Skeletal muscle satellite cell (primary cell): ENCODE data around the gene KRT8.

Experiments
- H3K27me3 ChIP-seq: 2 replicates; pipeline ENCODE4 v1.7.0; 2013; ENCODE audit warnings: low read length; ENCODE audit not compliant: control insufficient read depth, insufficient read depth
- H3K36me3 ChIP-seq: 2 replicates; pipeline ENCODE4 v1.7.0; 2013; ENCODE audit warnings: mild to moderate bottlenecking, control low read depth, low read length; ENCODE audit not compliant: insufficient read depth
- H3K4me1 ChIP-seq: 2 replicates; pipeline ENCODE4 v1.7.0; 2013; ENCODE audit warnings: low read length; ENCODE audit not compliant: control insufficient read depth, insufficient read depth
- H3K4me2 ChIP-seq: 2 replicates; pipeline ENCODE4 v1.7.0; 2013; ENCODE audit warnings: mild to moderate bottlenecking, low read length
- H3K4me3 ChIP-seq: 2 replicates; pipeline ENCODE4 v1.7.0; 2013; ENCODE audit warnings: low read length
- H3K9ac ChIP-seq: 2 replicates; pipeline ENCODE4 v1.7.0; 2013; ENCODE audit warnings: mild to moderate bottlenecking, low read depth, low read length, moderate library complexity
- H3K9me3 ChIP-seq: replicated peaks from 2 replicates; pipeline ENCODE4 v1.7.0; 2013; ENCODE audit warnings: mild to moderate bottlenecking, control low read depth, low read length

The KRT8 gene

DNA sequence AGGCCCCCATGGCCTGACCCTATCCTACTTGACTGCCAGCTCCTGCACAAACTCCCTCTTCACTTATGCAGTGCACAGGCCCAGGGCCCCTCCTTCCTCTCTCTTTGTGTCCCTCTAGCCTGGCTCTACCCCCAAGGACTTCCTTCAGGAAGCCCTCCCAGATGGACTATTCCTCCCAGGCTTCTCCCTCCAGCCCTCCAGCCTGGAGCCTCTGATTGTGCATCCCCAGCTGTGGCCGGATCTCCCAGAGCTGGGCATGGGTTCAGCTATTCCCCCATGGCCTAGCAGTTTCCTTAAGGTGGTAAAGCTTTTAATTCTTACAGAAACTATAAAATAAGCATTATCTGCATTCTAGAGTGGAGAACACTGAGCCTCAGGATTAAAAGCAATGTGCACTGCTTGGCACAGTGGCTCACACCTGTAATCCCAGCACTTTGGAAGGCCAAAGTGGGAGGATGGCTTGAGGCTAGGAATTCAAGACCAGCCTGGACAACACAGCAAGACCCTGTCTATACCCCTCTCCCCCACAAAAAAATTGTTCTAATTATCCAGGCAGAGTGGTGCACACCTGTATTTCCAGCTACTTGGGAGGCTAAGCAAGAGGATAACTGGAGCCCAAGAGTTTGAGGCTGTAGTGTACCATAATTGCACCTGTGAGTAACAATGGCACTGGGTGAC, 16.8 kb upstream of the KRT8 start:
- Histone ChIP-seq H3K36me3 (no peaks in the 10 kb centered on the region), H3K9me3 (no peaks in the 10 kb centered on the region), H3K4me1 (no peaks in the 10 kb centered on the region), H3K4me3 (no peak overlapping the region), H3K9ac (no peak overlapping the region), H3K27me3 (peaks cover 38% of the 10 kb centered on the region), H3K4me2 (no peak overlapping the region)

DNA sequence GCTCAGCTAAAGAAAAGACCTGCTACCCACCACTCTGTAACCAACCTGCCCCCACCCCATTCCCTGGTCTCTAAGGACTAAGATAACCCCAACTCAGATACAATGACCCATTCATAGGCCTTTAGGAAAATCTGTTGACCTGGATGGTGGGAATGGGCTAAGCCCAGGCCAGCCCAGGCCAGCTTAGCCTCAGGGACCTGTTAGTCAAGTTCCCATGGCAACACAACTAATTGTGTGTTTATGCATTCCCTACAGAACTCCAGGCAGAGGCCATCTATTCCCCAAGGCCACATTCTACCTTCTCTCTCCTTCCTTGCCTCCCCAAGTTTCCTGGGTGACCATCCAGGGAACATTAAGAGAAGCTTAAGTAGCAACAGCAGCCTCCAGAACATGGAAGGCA, 16.1 kb upstream of the KRT8 start:
- no peak overlapping the region for H3K9ac ChIP-seq
- no peaks in the 10 kb centered on the region for H3K9me3 ChIP-seq
- H3K27me3 ChIP-seq: peaks cover 45% of the 10 kb centered on the region
- H3K4me1 ChIP-seq: no peaks in the 10 kb centered on the region
- H3K4me2 ChIP-seq: no peak overlapping the region
- H3K36me3 ChIP-seq: no peaks in the 10 kb centered on the region
- no peak overlapping the region for H3K4me3 ChIP-seq

DNA sequence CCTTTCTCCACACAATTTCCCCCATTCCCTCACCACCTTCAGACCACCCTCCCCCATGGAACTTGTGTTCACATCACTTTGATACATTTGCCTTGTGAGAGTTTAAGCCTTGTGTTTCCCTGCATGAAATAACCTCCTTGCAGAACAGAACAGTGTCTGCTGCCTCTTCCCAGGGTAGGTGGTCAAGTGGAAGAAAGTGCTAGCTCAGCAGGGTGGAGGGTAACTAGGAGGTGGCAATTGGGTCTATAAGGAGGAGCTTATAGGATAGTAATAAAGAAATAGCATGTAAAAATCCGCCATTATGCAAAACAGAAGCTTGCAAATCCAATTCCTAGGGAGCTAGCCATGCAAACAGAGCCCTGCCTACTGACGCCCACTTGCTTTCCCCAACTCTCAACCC, 13.9 kb upstream of the KRT8 start:
- H3K9ac ChIP-seq: no peak overlapping the region
- peaks cover 52% of the 10 kb centered on the region for H3K27me3 ChIP-seq
- no peaks in the 10 kb centered on the region for H3K36me3 ChIP-seq
- no peak overlapping the region for H3K4me2 ChIP-seq
- H3K9me3 ChIP-seq: no peaks in the 10 kb centered on the region
- no peaks in the 10 kb centered on the region for H3K4me1 ChIP-seq
- H3K4me3 ChIP-seq: no peak overlapping the region

GRCh38 chr12:52918351-52918750, 13.5 kb upstream of the KRT8 start:
- Histone ChIP-seq H3K9me3 (no peaks in the 10 kb centered on the region), H3K9ac (no peak overlapping the region), H3K36me3 (no peaks in the 10 kb centered on the region), H3K4me3 (no peak overlapping the region), H3K4me1 (no peaks in the 10 kb centered on the region), H3K27me3 (peaks cover 52% of the 10 kb centered on the region), H3K4me2 (no peak overlapping the region)

DNA sequence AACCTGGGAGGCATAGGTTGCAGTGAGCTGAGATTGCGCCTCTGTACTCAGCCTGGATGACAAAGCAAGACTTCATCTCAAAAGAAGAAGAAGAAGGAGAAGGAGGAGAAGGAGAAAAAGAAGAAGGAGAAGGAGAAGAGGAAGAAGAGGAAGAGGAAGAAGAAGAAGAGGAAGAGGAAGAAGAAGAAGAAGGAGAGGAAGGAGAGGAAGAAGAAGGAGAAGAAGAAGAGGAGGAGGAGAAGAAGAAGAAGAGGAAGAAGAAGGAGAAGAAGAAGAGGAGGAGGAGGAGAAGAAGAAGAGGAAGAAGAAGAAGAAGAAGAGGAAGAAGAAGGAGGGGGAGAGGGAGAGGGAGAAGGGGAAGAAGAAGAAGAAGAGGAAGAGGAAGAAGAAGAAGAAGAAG, 12.9 kb upstream of the KRT8 start:
- H3K4me3 ChIP-seq: no peak overlapping the region
- H3K36me3 ChIP-seq: no peaks in the 10 kb centered on the region
- peaks cover 48% of the 10 kb centered on the region for H3K27me3 ChIP-seq
- no peak overlapping the region for H3K9ac ChIP-seq
- no peaks in the 10 kb centered on the region for H3K4me1 ChIP-seq
- H3K9me3 ChIP-seq: no peaks in the 10 kb centered on the region
- no peak overlapping the region for H3K4me2 ChIP-seq

- no peak overlapping the region for H3K4me3 ChIP-seq
- no peak overlapping the region for H3K9ac ChIP-seq
- H3K4me1 ChIP-seq: no peaks in the 10 kb centered on the region
Observed at GRCh38 chr12:52916216-52916615, 11.3 kb upstream of the KRT8 start.

DNA sequence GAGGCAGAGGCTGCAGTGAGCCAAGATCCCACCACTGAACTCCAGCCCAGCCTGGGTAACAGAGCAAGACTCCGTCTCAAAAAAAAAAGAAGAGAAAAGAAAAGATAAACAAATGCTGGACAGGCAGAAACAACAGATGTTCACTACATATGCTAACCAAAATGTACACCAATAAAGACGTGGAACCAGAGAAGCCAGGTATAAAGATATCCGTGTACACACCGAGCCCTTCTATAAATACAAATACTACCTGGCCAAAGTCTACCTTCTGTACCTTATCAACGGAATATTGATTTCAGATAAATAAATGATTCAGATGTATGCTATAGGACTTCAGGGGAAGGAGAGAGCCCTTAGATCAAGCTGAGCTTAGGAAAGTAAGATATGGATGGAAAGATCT, 10.8 kb upstream of the KRT8 start:
- H3K4me2 ChIP-seq: no peak overlapping the region
- H3K4me3 ChIP-seq: no peak overlapping the region
- H3K36me3 ChIP-seq: no peaks in the 10 kb centered on the region
- H3K9ac ChIP-seq: no peak overlapping the region
- H3K4me1 ChIP-seq: no peaks in the 10 kb centered on the region
- H3K27me3 ChIP-seq: peaks cover 44% of the 10 kb centered on the region
- H3K9me3 ChIP-seq: no peaks in the 10 kb centered on the region

More at GRCh38 chr12:52916216-52916615, 11.3 kb upstream of the KRT8 start:
- no peaks in the 10 kb centered on the region for H3K36me3 ChIP-seq
- H3K4me2 ChIP-seq: no peak overlapping the region
- H3K27me3 ChIP-seq: peaks cover 47% of the 10 kb centered on the region
- no peaks in the 10 kb centered on the region for H3K9me3 ChIP-seq

- Histone ChIP-seq H3K4me3 (no peak overlapping the region), H3K4me2 (no peak overlapping the region), H3K27me3 (peaks cover 47% of the 10 kb centered on the region), H3K4me1 (no peaks in the 10 kb centered on the region), H3K36me3 (no peaks in the 10 kb centered on the region), H3K9ac (no peak overlapping the region), H3K9me3 (no peaks in the 10 kb centered on the region)
Observed at GRCh38 chr12:52914576-52915121, 9.8 kb upstream of the KRT8 start.

GRCh38 chr12:52913431-52913821, 8.6 kb upstream of the KRT8 start:
- no peaks in the 10 kb centered on the region for H3K4me1 ChIP-seq
- no peak overlapping the region for H3K4me3 ChIP-seq
- H3K9ac ChIP-seq: no peak overlapping the region

DNA sequence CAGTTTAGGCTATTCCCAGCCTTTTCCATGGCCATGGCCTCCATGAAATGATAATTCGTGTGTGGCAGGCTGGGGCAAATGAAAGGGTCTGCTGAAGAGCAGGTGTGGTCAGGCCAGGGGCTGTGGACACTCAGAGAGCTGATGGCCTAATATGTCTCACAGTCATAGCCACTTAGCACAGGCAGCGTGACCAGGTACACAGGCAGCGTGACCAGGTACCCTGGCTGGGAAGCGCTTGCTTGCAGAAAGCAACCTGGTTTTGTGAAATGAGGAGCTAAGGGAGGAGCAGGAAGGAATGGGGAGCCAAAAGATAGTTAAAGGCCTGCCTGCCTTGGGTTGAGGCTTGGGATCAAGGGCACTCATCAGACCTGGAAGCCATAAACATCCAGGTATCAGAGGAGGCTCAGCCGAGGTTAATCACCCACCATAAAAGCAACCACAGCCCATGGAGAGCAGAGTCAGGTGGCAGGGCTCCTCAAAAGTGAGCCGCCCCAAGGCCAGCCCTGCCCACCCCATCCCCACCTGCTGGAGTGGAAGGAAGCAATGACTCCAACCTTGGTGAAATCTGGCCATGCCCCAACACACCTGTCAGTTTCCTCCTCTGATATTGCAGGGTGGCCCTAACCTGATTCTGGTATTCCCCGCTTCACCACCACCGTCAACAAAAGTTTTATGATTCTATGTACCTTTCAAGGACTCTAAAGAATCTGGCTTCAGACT, 8.0 kb upstream of the KRT8 start:
- Histone ChIP-seq H3K4me1 (no peaks in the 10 kb centered on the region), H3K9me3 (no peaks in the 10 kb centered on the region), H3K4me3 (no peak overlapping the region), H3K4me2 (no peak overlapping the region), H3K36me3 (no peaks in the 10 kb centered on the region), H3K9ac (no peak overlapping the region), H3K27me3 (peaks cover 43% of the 10 kb centered on the region)

More at GRCh38 chr12:52913431-52913821, 8.6 kb upstream of the KRT8 start:
- Histone ChIP-seq H3K36me3 (no peaks in the 10 kb centered on the region), H3K9me3 (no peaks in the 10 kb centered on the region), H3K27me3 (peaks cover 49% of the 10 kb centered on the region), H3K4me2 (no peak overlapping the region)

GRCh38 chr12:52910248-52910883, 5.5 kb upstream of the KRT8 start:
- no peaks in the 10 kb centered on the region for H3K9me3 ChIP-seq
- no peaks in the 10 kb centered on the region for H3K36me3 ChIP-seq
- H3K4me1 ChIP-seq: no peaks in the 10 kb centered on the region
- no peak overlapping the region for H3K9ac ChIP-seq
- no peak overlapping the region for H3K4me2 ChIP-seq
- H3K27me3 ChIP-seq: peaks cover 33% of the 10 kb centered on the region
- H3K4me3 ChIP-seq: no peak overlapping the region
